ENCODE measurements around the gene SRRM4. TPM values are rescaled to one million over a fixed set of nuclear protein-coding genes. Genes with fewer than 3 reads are reported as not detected.

Gene SRRM4
- total RNA-seq, 1 donor from 2014 or later: not detected

- Mint-ChIP-seq H3K36me3 (ENCODE audit: low read depth) (no peaks in the 10 kb centered on the region), H3K4me1 (ENCODE audit: low read depth) (no peaks in the 10 kb centered on the region), H3K4me3 (ENCODE audit: unreplicated experiment) (no peak overlapping the region), H3K27me3 (ENCODE audit: low read depth) (no peaks in the 10 kb centered on the region), H3K9me3 (ENCODE audit: low read depth) (no peaks in the 10 kb centered on the region), H3K27ac (ENCODE audit: unreplicated experiment) (no peak overlapping the region)
- DNase-seq (ENCODE audit: low spot score): no peak
- TF ChIP-seq CTCF (IDR thresholded peaks at IDR 0.05): no peak
Measured at GRCh38 chr12:119090276-119090675, 108.9 kb downstream of the SRRM4 start.

DNA sequence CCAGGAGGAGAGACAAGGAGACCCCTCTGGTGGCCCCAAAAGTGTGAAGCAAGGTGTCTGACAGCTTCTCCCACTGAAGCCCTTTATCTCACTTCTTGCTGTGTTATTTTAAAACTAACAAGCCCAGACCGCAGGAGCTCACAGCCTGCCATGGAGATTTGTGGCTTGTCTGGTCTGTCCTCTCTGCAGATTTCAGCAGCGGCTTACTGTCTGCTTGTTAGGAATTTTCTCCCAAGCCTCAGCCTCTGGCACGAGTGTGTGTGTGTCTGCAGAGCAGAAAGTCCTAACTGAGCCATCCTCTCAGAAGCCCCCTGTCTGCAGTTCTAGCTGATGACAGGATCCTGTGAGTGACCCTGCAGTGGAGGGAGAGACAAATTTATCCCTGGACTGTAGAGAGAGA, 109.5 kb downstream of the SRRM4 start:
- no peak overlapping the region for H3K27ac Mint-ChIP-seq (ENCODE audit: unreplicated experiment)

GRCh38 chr12:119096429-119097202, 115.3 kb downstream of the SRRM4 start:
- Mint-ChIP-seq H3K9me3 (ENCODE audit: low read depth) (peaks cover 20% of the 10 kb centered on the region), H3K27me3 (ENCODE audit: low read depth) (no peaks in the 10 kb centered on the region), H3K36me3 (ENCODE audit: low read depth) (no peaks in the 10 kb centered on the region)

More for the DNA sequence above, 109.5 kb downstream of the SRRM4 start:
- DNase-seq (ENCODE audit: low spot score): no peak
- Mint-ChIP-seq H3K27me3 (ENCODE audit: low read depth) (no peaks in the 10 kb centered on the region), H3K4me1 (ENCODE audit: low read depth) (no peaks in the 10 kb centered on the region), H3K9me3 (ENCODE audit: low read depth) (no peaks in the 10 kb centered on the region), H3K36me3 (ENCODE audit: low read depth) (no peaks in the 10 kb centered on the region), H3K4me3 (ENCODE audit: unreplicated experiment) (no peak overlapping the region)
- no peak for TF ChIP-seq CTCF (IDR thresholded peaks at IDR 0.05)

GRCh38 chr12:119100933-119101332, 119.6 kb downstream of the SRRM4 start:
- DNase-seq (ENCODE audit: low spot score): no peak
- Mint-ChIP-seq H3K27me3 (ENCODE audit: low read depth) (no peaks in the 10 kb centered on the region), H3K27ac (ENCODE audit: unreplicated experiment) (no peak overlapping the region), H3K4me1 (ENCODE audit: low read depth) (no peaks in the 10 kb centered on the region), H3K4me3 (ENCODE audit: unreplicated experiment) (no peak overlapping the region), H3K9me3 (ENCODE audit: low read depth) (peaks cover 20% of the 10 kb centered on the region), H3K36me3 (ENCODE audit: low read depth) (no peaks in the 10 kb centered on the region)
- no peak for TF ChIP-seq CTCF (IDR thresholded peaks at IDR 0.05)

More at GRCh38 chr12:119096429-119097202, 115.3 kb downstream of the SRRM4 start:
- no peak for TF ChIP-seq CTCF (IDR thresholded peaks at IDR 0.05)
- H3K4me1 Mint-ChIP-seq (ENCODE audit: low read depth): no peaks in the 10 kb centered on the region
- no peak overlapping the region for H3K27ac Mint-ChIP-seq (ENCODE audit: unreplicated experiment)
- no peak overlapping the region for H3K4me3 Mint-ChIP-seq (ENCODE audit: unreplicated experiment)
- no peak for DNase-seq (ENCODE audit: low spot score)

DNA sequence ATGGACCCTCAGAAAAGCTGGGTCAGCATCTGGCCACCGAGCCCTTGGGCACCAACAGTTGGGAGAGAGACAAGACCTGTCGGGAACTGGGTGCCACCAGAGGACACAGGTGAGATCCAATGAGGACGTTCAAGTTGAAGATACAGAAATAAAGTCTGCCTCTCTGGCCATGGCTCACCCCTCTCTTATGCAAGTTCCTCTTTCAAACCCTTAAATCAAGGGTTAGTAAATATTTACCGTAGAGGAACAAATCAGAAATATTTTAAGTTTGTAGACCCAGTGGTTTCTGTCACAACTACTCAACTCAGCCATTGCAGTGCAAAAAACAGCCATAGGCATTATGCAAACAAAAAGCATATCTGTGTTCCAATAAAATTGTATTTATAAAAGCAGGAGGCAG, 120.9 kb downstream of the SRRM4 start:
- no peaks in the 10 kb centered on the region for H3K27me3 Mint-ChIP-seq (ENCODE audit: low read depth)
- no peak for DNase-seq (ENCODE audit: low spot score)
- H3K4me3 Mint-ChIP-seq (ENCODE audit: unreplicated experiment): no peak overlapping the region
- H3K36me3 Mint-ChIP-seq (ENCODE audit: low read depth): no peaks in the 10 kb centered on the region
- no peaks in the 10 kb centered on the region for H3K4me1 Mint-ChIP-seq (ENCODE audit: low read depth)
- no peak for TF ChIP-seq CTCF (IDR thresholded peaks at IDR 0.05)
- peaks cover 20% of the 10 kb centered on the region for H3K9me3 Mint-ChIP-seq (ENCODE audit: low read depth)
- H3K27ac Mint-ChIP-seq (ENCODE audit: unreplicated experiment): no peak overlapping the region

Data from chondrocyte (in vitro differentiated cells).